ENCODE data around the gene SASH1.

GRCh38 chr6:148351309-148351708 lies 8.7 kb downstream of the SASH1 start:
- no peak for TF ChIP-seq TP53 (CRISPR knock-in tag; IDR thresholded peaks at IDR 0.05)
- TF ChIP-seq, protein P1, sequence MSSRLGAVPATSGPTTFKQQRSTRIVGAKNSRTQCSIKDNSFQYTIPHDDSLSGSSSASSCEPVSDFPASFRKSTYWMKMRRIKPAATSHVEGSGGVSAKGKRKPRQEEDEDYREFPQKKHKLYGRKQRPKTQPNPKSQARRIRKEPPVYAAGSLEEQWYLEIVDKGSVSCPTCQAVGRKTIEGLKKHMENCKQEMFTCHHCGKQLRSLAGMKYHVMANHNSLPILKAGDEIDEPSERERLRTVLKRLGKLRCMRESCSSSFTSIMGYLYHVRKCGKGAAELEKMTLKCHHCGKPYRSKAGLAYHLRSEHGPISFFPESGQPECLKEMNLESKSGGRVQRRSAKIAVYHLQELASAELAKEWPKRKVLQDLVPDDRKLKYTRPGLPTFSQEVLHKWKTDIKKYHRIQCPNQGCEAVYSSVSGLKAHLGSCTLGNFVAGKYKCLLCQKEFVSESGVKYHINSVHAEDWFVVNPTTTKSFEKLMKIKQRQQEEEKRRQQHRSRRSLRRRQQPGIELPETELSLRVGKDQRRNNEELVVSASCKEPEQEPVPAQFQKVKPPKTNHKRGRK (CRISPR knock-in tag; IDR thresholded peaks at IDR 0.05; ENCODE audit: borderline replicate concordance), result no peak
- TF ChIP-seq IRF1 (CRISPR knock-in tag; IDR thresholded peaks at IDR 0.05), result no peak
- TF ChIP-seq ZBTB43 (CRISPR knock-in tag; IDR thresholded peaks at IDR 0.05), result no peak
- TF ChIP-seq E2F1 (CRISPR knock-in tag; IDR thresholded peaks at IDR 0.05), result no peak
- TF ChIP-seq USF2 (CRISPR knock-in tag; IDR thresholded peaks at IDR 0.05), result no peak

All from WTC11 (cell line).